GM19238 (cell line): ENCODE data around the gene HACD2.

Experiments
- DNase-seq: peaks from one replicate; pipeline ENCODE4 v3.0.0; 2011; ENCODE audit warnings: low spot score; ENCODE audit not compliant: insufficient read length

HACD2 gene, protein sequence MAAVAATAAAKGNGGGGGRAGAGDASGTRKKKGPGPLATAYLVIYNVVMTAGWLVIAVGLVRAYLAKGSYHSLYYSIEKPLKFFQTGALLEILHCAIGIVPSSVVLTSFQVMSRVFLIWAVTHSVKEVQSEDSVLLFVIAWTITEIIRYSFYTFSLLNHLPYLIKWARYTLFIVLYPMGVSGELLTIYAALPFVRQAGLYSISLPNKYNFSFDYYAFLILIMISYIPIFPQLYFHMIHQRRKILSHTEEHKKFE

DNA sequence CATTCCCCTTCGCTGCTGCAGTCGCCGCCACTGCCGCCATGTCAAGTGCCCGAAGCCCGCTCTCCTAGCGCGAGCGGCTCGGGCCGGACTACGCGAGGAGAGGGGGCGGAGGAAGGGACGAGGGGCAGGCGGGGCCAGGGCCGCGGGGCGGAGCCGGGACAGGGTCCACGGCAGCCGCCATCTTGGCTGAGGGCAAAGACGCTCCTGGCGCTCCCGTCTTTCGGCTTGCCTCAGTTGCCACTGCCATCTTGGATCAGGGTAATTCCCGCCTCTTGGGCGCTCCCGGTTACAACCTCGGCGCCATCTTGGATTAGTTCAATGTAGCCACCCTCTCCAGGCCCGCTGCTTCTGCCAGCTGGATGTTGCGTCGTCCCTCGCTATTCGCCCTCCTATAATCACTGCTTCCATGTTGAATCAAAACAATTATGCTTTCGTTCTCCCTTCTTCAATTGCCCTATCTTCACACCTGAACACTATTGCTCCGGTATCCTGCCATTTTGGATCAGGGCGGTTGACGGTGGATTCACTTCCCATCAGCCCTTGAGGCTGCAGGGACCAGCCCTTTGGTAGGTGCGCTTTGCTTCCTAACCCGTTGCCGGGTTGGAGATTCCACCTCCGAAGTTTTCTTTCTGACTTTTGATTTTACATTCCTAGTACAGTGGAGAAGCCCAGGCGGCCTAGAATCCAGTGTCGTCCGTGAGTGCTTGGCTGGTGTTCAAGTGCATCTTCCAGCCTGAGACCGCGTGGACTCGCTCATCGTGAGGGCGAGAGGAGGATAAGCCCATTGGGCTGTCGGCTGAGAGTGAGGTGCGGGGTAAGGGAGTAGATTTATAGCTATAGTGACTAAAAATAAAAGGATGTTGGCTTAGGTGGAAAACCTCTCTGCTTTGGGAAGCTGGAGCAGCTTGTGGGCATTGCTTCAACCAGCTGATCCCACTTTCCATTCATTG lies at the start of gene HACD2:
Gene HACD2, minus strand, starts transcription at position 66 of the 950 bp plus-strand sequence. Its CDS starts 26 bp downstream, at position 40.
- peak; percentile 74 for DNase-seq

DNA sequence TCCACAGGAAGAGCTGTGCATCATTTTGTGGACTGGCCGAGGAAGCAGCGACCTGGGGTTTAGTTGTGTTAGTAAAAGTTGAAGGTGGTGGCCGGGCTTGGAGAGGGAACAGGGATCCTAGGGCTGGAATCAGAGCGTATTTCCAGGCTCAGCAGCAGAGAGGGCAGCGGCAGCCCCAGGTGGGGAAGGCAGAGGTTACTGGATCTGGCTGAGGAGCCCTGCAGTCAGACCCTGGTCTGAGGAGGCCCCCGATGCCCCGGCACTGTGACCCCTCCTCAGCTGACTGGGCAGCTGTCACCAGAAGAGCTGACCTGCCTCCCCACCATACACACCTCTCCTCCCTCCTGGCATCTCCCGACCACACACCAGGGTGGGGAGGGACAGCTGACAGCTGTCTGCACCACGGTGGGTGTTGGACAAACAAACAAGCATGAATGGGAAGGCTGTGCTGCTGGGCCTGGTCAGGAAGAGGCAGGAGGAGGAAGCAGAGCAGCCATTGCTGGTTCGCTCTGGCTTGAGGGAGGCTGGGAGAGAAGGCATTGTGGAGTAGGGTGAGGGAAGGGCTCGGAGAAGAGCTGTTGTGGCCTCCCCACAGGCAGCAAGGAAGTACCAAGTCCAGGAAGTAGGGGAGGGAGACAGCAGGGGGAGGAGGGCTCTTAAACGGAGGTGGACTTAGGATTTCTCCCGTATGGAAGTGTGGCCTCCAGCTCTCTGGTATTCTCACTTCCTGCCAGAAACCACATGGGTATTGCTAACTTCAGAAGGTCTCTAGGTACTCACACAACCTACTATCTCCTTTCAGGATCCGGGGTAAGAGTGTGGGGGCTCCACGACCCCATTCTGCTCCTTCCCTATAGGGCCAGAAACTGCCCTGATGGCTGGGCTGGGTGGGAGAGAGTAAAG lies 49.5 kb upstream of the HACD2 start:
- DNase-seq = no peak

GRCh38 chr3:123633530-123633929 lies 48.7 kb upstream of the HACD2 start:
- DNase-seq = no peak

GRCh38 chr3:123632161-123632655 lies 47.4 kb upstream of the HACD2 start:
- no peak for DNase-seq

GRCh38 chr3:123629747-123630047 lies 44.8 kb upstream of the HACD2 start:
- DNase-seq = no peak

GRCh38 chr3:123628996-123629746 lies 44.3 kb upstream of the HACD2 start:
- DNase-seq = no peak

DNA sequence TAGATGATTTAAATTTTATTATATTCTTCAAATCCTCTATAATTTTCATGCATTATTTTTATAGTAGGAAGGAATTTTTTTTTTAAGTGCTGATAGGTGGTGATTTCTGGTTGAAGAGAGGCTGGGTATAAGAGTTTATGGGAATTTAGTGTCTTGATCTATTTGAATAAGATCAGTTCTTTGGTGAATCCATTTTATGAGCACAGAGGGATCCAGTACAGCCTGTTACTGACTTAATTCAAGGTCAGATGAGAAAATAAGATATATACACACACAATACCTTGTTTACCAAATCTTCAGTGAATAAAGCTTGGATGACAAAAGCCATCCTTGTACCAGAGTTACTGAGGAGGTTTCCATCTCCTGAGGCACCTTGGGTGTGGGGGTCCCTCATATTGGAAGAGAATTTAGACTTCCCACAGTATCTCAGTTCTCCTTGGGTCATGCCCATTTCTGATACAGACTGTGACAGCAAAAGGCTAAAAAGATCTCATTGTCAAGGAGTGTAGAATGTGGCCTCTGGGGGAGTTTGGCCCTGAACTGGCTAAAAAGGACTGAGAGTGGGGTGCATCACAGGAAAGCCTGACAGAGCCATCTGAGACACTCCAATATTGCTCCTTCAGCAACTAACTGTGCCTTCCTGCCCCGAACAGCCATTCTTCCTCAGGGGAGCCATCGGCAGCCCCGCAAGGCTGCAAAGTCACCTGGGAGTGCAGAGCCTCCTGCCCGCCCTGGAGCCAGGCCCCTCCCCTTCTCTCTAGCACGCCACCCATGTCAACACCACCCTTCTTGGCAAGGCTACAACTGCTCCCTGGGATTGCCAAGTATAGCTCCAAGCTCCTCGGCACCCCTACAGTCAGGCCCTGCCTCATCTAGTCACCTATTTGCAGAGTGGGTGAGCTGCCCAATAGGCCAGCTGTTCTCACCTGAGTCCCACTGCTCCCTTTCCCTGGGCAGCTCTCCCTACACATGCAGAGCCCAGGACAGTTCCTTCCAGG lies 43.1 kb upstream of the HACD2 start:
- DNase-seq = no peak

GRCh38 chr3:123626881-123627280 lies 42.0 kb upstream of the HACD2 start:
- DNase-seq = no peak

DNA sequence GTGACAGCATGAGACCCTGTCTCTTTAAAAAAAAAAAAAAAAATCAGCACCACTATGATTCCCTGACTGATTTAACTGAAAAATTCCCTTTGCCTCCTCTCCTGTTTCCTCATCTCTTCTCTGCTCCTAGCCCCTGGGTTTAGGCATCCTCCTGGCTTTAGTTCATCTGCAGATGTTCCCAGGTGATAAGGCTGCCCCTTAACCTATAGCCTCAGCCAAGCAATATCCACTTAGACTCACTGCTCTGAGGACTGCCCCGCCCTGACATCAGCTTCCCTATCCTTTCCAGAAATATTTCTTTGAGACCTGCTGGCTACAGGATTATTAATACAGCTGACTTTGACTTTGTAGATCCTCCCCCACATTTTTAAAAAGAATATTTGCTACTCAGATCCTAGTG lies 39.4 kb upstream of the HACD2 start:
- DNase-seq = no peak

DNA sequence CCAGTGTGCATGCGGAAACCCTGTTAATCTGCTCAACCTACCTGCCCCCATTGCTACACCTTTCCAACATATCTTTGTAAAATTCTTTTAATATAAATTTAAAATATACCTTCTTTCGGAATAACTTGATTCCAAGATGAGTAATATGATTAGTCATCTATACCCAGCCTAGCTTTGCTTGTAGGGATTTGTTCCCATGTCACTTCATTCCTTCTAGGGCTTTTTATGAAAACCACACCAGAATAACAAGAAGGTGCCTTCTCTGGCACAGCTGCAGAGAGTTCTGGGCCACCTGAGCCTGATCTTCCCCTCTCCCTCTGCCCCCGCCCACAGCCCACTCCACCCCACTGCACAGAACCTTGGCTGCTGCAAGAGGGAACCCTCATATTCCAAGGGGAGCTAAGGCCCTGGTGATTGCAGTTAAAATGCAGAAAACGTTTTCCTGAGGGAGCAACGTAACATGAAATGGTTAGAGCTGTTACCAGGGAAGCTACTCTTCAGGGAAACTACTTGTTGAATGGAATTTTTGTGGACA lies 38.6 kb upstream of the HACD2 start:
- DNase-seq = no peak

- no peak for DNase-seq
Measured at GRCh38 chr3:123622766-123623165, 37.9 kb upstream of the HACD2 start.

DNA sequence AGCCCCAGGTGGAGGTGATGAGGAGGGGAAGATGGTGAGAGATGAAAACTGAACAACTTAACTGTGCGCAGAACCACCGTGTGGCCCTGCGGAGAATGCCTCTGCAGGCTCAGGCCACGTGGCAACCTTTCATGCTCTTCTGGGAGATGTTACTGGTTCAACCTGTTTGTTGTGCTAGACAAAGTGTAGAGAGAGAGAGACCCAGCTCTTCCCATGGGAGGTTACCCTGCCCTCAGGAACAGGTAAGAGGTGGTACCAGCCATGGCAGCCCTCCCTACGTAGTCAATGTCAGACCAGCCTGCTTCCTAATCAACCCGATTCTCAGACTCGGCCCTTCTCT lies 37.0 kb upstream of the HACD2 start:
- DNase-seq = no peak

- DNase-seq = no peak
Measured at GRCh38 chr3:123621186-123621849, 36.5 kb upstream of the HACD2 start.

GRCh38 chr3:123620343-123620742 lies 35.5 kb upstream of the HACD2 start:
- no peak for DNase-seq

- no peak for DNase-seq
Measured at GRCh38 chr3:123618768-123619484, 34.1 kb upstream of the HACD2 start.

DNA sequence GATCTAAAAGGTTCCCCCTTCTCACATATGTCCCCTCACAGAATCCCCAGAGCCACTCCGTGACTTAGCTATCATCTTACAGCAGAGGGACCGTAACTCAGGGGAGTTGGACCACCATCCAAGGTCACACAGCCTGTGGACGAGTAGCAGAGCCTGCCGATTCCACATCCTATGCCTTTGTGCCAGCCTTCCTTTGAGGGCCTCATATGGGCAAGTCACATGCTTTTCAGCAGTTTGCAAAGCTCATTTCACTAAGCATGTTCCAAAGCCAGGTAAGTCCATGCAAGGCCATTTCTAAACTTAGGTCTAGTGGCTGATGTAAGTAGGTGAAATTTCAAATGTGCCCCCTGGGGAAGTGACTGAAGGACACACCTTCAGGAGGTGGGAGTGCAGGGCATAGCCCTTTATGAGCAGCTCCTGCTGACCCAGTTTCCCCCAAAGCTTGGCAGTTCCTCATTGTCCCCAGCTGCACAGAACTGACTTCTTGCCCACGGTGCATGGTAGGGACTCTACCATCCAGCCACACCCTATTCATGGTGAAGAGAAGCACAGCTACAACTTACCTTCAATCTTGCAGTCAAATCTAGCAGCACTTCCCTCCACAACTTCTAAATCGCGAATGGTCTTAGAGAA lies 33.3 kb upstream of the HACD2 start:
- DNase-seq = no peak

DNA sequence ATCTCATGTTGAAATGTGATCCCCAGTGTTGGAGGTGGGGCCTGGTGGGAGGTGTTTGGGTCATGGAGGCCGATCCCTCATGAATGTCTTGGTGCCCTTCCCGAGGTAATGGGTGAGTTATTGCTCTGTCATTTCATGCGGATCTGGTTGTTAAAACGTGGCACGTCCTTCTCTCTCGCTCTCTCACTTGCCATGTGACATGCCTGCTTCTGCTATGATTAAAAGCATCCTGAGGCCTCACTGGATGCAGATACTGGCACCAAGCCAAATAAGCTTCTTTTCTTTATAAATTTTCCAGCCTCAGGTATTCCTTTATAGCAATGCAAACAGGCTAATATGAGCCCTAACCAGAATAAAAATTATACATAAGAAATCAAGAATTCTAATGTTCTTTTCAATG lies 31.7 kb upstream of the HACD2 start:
- no peak for DNase-seq

DNA sequence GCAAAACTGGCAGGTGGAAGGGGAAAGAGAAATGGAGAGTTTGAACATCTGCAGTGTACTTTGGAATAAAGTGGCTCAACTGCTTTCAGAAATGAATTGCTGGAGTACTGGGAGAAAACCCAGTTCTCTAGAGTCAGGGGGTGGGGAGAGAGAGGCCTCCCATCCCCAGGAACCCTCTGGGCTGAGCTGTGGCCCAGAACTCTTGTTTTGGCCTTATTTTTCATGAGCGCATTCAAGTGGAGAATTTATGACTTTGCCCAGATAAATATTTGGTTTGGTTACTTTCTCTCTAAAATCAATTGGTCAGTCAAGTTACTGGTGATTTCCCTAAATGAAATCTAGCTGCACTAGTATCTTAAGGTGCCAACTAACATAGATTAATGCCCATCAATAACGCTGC lies 28.7 kb upstream of the HACD2 start:
- no peak for DNase-seq
